ENCODE measurements around the gene CREB5. TPM values are rescaled to one million over a fixed set of nuclear protein-coding genes. Genes with fewer than 3 reads are reported as not detected.

CREB5 gene
- total RNA-seq, 2 experiments from 2014 or later = 0.19 to 0.22 TPM

- Mint-ChIP-seq H3K4me1 (ENCODE audit: low read depth) (no peaks in the 10 kb centered on the region), H3K27ac (no peak overlapping the region), H3K4me3 (no peak overlapping the region), H3K36me3 (ENCODE audit: low read depth) (no peaks in the 10 kb centered on the region), H3K27me3 (no peaks in the 10 kb centered on the region), H3K9me3 (no peaks in the 10 kb centered on the region)
- ChIA-PET POLR2A (no interaction called here), CTCF (no interaction called here)
- no peaks in the 10 kb centered on the region for H3K36me3 ChIP-seq (ENCODE audit: insufficient read depth, low read length)
- DNase-seq (no peak), ATAC-seq (ENCODE audit: poor library complexity) (no peak)
- no peak for TF ChIP-seq CTCF (IDR thresholded peaks at IDR 0.05)
- H3K4me3 ChIP-seq (ENCODE audit: low read length) = no peak overlapping the region
- no peaks in the 10 kb centered on the region for H3K27me3 ChIP-seq (ENCODE audit: control insufficient read depth in 1 of 2, insufficient read depth in 2 of 2, low read length in 2 of 2)
- intact Hi-C loops (cut with DNase I, micrococcal nuclease) = no loop called here
- H3K9me3 ChIP-seq (ENCODE audit: control insufficient read depth in 1 of 2, insufficient read depth in 1 of 2, low read length in 2 of 2) = no peaks in the 10 kb centered on the region
- H3K4me1 ChIP-seq (ENCODE audit: insufficient read depth, low read length) = no peaks in the 10 kb centered on the region
- no peak overlapping the region for H3K27ac ChIP-seq (ENCODE audit: low read depth in 1 of 2, low read length in 2 of 2)
Observed at GRCh38 chr7:28811008-28811407, 398.7 kb downstream of the CREB5 start.

GRCh38 chr7:28811701-28812430, 399.5 kb downstream of the CREB5 start:
- no peak overlapping the region for H3K27ac Mint-ChIP-seq
- ChIA-PET CTCF (no interaction called here), POLR2A (no interaction called here)

GRCh38 chr7:28812616-28813015, 400.3 kb downstream of the CREB5 start:
- ChIA-PET CTCF (no interaction called here), POLR2A (no interaction called here)

More at GRCh38 chr7:28811701-28812430, 399.5 kb downstream of the CREB5 start:
- intact Hi-C loops (cut with DNase I, micrococcal nuclease) = no loop called here
- Histone ChIP-seq H3K36me3 (ENCODE audit: insufficient read depth, low read length) (no peaks in the 10 kb centered on the region), H3K4me3 (ENCODE audit: low read length) (no peak overlapping the region), H3K27ac (ENCODE audit: low read depth in 1 of 2, low read length in 2 of 2) (no peak overlapping the region), H3K9me3 (ENCODE audit: control insufficient read depth in 1 of 2, insufficient read depth in 1 of 2, low read length in 2 of 2) (no peaks in the 10 kb centered on the region), H3K4me1 (ENCODE audit: insufficient read depth, low read length) (no peaks in the 10 kb centered on the region), H3K27me3 (ENCODE audit: control insufficient read depth in 1 of 2, insufficient read depth in 2 of 2, low read length in 2 of 2) (no peaks in the 10 kb centered on the region)
- H3K27me3 Mint-ChIP-seq = no peaks in the 10 kb centered on the region
- H3K36me3 Mint-ChIP-seq (ENCODE audit: low read depth) = no peaks in the 10 kb centered on the region
- ATAC-seq (ENCODE audit: poor library complexity) (no peak), DNase-seq (no peak)
- no peak for TF ChIP-seq CTCF (IDR thresholded peaks at IDR 0.05)
- no peak overlapping the region for H3K4me3 Mint-ChIP-seq
- no peaks in the 10 kb centered on the region for H3K4me1 Mint-ChIP-seq (ENCODE audit: low read depth)
- H3K9me3 Mint-ChIP-seq = no peaks in the 10 kb centered on the region

More at GRCh38 chr7:28812616-28813015, 400.3 kb downstream of the CREB5 start:
- no peak for TF ChIP-seq CTCF (IDR thresholded peaks at IDR 0.05)
- Mint-ChIP-seq H3K4me1 (ENCODE audit: low read depth) (no peaks in the 10 kb centered on the region), H3K36me3 (ENCODE audit: low read depth) (no peaks in the 10 kb centered on the region), H3K27me3 (no peaks in the 10 kb centered on the region), H3K27ac (no peak overlapping the region), H3K4me3 (no peak overlapping the region), H3K9me3 (no peaks in the 10 kb centered on the region)
- DNase-seq (no peak), ATAC-seq (ENCODE audit: poor library complexity) (no peak)
- intact Hi-C loops (cut with DNase I, micrococcal nuclease) = no loop called here
- H3K4me1 ChIP-seq (ENCODE audit: insufficient read depth, low read length) = no peaks in the 10 kb centered on the region
- H3K27ac ChIP-seq (ENCODE audit: low read depth in 1 of 2, low read length in 2 of 2) = no peak overlapping the region
- no peaks in the 10 kb centered on the region for H3K9me3 ChIP-seq (ENCODE audit: control insufficient read depth in 1 of 2, insufficient read depth in 1 of 2, low read length in 2 of 2)
- H3K27me3 ChIP-seq (ENCODE audit: control insufficient read depth in 1 of 2, insufficient read depth in 2 of 2, low read length in 2 of 2) = no peaks in the 10 kb centered on the region
- no peak overlapping the region for H3K4me3 ChIP-seq (ENCODE audit: low read length)
- no peaks in the 10 kb centered on the region for H3K36me3 ChIP-seq (ENCODE audit: insufficient read depth, low read length)
